GM13976 (cell line): ENCODE measurements around the gene COPS3.

ENCODE experiments used
- DNase-seq: peaks from one replicate; pipeline ENCODE4 v3.0.0; 2012; ENCODE audit warnings: low spot score
- in situ Hi-C: fragments of 300-500 bp; cut with MboI; formaldehyde crosslinking; loops from one replicate; pipeline ENCODE4 v1.12.0; 2022; ENCODE audit warnings: low sequenced_read_pairs, mixed read lengths, inconsistent platforms; ENCODE audit not compliant: unreplicated experiment
- TF ChIP-seq, protein P1 (sequence below): IDR thresholded peaks from 2 replicates; pipeline ENCODE4 v1.5.1; 2012; ENCODE audit warnings: borderline replicate concordance, mild to moderate bottlenecking; ENCODE audit not compliant: insufficient read depth; ENCODE audit errors: extremely low read depth, missing control alignments, control extremely low read depth

COPS3 gene

DNA sequence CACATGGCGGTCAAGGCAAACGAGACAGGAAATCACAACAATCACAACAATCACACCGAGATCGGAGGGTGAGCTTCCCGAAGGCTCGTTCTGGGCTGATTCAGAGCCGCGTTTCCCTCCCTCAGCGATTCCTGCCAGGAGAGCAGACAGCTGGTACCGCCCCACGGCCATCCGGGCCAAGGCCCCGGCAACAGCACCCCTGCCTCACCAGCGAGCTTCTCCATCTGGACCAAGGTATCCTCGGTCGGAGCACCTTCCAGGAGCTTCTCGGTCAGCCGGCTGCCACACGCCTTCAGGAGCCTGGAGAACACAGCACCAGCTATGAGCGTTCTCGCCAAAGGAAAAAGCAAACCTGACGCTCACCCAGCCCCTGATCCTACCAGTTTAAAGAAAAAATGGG is 59.7 kb downstream of the COPS3 start:
- TF ChIP-seq, protein P1, sequence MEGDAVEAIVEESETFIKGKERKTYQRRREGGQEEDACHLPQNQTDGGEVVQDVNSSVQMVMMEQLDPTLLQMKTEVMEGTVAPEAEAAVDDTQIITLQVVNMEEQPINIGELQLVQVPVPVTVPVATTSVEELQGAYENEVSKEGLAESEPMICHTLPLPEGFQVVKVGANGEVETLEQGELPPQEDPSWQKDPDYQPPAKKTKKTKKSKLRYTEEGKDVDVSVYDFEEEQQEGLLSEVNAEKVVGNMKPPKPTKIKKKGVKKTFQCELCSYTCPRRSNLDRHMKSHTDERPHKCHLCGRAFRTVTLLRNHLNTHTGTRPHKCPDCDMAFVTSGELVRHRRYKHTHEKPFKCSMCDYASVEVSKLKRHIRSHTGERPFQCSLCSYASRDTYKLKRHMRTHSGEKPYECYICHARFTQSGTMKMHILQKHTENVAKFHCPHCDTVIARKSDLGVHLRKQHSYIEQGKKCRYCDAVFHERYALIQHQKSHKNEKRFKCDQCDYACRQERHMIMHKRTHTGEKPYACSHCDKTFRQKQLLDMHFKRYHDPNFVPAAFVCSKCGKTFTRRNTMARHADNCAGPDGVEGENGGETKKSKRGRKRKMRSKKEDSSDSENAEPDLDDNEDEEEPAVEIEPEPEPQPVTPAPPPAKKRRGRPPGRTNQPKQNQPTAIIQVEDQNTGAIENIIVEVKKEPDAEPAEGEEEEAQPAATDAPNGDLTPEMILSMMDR = no peak
- in situ Hi-C loops = no loop called here
- DNase-seq = no peak

DNA sequence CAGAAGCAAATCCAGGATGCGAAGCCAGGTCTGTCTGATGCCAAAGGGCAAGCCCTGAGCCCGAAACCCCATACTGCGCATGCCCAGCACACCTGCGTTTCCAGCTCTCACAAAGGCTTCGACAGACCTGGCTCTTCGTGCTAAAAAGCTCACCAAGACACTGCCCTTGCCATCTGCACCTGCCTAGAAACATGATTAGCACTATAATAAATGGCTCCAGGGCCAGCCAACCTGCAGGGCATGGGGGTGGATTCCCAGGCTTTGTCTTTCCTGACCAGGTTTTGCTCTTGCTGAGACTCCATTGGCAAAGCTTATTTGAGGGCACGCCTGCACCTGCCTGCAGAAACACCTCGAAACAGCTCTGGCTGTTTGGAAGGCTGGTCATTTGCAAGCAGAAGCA is 60.5 kb downstream of the COPS3 start:
- in situ Hi-C loops = no loop called here
- DNase-seq = no peak
- TF ChIP-seq, protein P1 = no peak

DNA sequence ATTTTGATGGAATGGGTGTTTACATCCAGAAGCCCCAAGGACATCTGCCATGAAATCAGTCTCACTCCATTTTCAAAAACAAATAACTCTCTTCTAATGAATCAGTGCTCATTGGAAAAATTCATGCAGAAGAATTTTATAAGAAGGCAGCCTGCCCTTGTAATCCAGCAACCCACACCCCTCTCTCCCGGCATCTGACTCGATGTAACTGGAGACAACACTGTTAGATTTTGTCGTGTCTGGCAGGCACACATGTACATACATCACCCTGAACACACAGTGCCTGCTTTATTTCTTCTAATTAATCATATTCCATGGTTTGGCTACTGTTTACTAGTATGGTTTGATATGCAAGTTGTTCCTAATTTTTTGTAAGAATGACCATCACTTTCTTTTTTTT is 63.1 kb downstream of the COPS3 start:
- no peak for DNase-seq
- in situ Hi-C loops = no loop called here
- TF ChIP-seq, protein P1 = no peak

DNA sequence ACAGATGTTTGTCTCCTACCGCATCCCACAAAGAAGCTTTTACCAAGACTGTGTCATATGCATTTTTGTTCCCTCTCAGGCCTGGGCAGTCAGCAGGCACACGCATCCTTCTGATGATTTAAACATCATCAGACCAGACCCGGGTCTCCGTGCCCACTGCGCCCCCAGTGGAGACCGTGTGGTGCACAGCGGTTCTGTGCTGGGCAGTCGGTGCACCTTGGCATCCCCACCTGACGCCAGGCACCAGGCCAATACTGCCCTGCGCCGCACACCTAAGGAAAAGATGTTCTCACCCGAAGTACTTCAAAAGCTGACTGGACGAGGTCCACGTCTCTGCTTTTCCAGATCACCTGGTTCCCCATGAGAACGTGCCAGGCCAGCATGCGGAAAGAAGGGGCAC is 64.3 kb downstream of the COPS3 start:
- in situ Hi-C loops = no loop called here
- no peak for DNase-seq
- TF ChIP-seq, protein P1 = no peak

DNA sequence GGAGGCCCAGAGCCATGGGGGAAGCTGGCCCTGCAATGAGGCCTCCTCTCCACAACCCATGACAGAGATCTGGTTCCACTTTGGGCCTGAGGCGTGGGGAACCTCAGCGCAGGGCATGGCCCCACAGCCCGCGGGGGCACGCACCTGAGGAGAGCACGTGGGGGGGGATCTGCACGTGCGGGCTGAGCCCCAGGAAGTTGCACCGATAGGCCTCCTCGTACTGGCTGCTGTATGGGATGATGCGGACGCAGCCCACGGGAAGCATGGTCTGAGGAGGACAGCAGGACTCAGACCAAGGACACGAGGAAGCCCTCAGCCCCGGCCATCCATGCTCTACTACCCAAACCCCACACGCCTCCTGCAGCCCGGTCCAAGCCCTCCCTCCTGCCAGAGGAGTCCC is 64.8 kb downstream of the COPS3 start:
- DNase-seq = no peak
- in situ Hi-C loops = no loop called here
- TF ChIP-seq, protein P1 = no peak

DNA sequence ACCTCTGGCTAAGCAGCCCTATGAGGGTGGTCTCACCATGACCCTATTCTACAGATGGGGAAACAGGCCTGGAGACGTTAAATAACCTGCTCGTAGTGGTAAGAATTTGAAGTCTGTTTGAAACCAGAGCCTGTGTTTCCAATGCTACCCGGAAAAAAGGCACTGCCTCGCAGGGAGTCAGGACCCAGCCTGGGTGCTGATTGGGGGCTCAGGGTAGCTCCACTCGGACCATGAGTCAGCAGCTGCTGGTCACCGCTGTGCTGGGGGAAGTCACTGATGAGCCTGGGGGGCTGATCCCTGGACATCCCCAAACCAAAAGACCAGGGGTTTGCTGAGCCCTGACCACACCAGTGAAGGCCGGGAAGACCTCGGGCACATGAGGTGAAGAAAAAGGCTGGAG is 65.5 kb downstream of the COPS3 start:
- TF ChIP-seq, protein P1 = no peak
- in situ Hi-C loops = no loop called here
- DNase-seq = no peak
